Gastrocnemius medialis (tissue), 4 donors: ENCODE data around the gene ATXN2L.

Source experiments
- POLR2A ChIP-seq, 2 donors: fragments of 450-650 bp; IDR thresholded peaks; one replicate each; pipeline ENCODE4 v1.6.1; 2017; ENCODE audit warnings: antibody characterized with exemption in 2 of 2, mild to moderate bottlenecking in 2 of 2, moderate library complexity in 2 of 2
- TF ChIP-seq, protein P1 (sequence below), 5 experiments: fragments of 450-650 bp in 3 of 5; fragments of 200-600 bp in 2 of 5; sonication (generic) in 2 of 5; IDR thresholded peaks in 4 of 5; conservative IDR thresholded peaks in 1 of 5; 1 replicate in 4 of 5; 2 replicates in 1 of 5; pipeline ENCODE4 v1.5.1; 2016 to 2019; ENCODE audit warnings: antibody characterized with exemption in 5 of 5, mild to moderate bottlenecking in 3 of 5, moderate library complexity in 3 of 5

DNA sequence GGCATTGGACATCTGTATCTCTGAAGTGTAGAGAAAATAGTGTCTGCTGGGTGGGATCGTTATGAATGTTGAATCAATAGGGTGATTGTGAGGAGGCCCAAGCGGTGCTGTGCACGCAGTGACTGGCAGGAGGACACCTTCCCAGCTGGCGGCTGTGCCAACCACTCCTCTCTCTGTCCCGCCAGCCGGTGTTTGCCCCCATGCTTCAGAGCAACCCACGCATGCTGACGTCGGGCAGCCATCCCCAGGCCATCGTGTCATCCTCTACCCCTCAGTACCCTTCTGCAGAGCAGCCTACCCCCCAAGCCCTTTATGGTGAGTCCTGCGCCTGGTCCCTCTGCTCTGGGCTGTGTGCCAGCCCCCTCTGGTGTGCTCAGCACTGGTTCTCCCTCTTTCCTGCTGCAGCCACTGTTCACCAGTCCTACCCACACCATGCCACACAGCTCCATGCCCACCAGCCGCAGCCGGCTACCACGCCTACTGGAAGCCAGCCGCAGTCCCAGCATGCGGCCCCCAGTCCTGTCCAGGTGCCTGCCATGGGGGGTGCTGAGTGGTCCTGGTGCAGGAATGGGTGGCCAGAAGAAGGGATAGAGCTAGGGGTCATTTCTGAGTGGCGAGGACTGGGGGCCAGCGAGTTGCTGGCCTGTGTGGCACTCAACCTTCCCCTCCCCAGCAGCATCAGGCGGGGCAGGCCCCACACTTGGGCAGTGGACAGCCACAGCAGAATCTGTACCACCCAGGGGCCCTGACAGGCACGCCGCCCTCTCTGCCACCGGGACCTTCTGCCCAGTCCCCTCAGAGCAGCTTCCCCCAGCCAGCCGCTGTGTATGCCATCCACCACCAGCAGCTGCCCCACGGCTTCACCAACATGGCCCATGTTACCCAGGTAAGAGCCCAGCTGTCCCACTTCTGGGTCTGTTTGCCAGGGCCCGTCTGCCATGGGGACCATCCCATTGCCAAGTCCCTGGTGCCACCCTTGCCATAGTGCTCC lies 12.4 kb downstream of the ATXN2L start:
- no peak for TF ChIP-seq POLR2A (IDR thresholded peaks at IDR 0.05)
- TF ChIP-seq, protein P1, sequence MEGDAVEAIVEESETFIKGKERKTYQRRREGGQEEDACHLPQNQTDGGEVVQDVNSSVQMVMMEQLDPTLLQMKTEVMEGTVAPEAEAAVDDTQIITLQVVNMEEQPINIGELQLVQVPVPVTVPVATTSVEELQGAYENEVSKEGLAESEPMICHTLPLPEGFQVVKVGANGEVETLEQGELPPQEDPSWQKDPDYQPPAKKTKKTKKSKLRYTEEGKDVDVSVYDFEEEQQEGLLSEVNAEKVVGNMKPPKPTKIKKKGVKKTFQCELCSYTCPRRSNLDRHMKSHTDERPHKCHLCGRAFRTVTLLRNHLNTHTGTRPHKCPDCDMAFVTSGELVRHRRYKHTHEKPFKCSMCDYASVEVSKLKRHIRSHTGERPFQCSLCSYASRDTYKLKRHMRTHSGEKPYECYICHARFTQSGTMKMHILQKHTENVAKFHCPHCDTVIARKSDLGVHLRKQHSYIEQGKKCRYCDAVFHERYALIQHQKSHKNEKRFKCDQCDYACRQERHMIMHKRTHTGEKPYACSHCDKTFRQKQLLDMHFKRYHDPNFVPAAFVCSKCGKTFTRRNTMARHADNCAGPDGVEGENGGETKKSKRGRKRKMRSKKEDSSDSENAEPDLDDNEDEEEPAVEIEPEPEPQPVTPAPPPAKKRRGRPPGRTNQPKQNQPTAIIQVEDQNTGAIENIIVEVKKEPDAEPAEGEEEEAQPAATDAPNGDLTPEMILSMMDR (IDR thresholded peaks at IDR 0.05 in 4 of 5, conservative IDR thresholded peaks at IDR 0.05 in 1 of 5): no peak
